ENCODE results near the gene BCL6. TPM values are rescaled to one million over a fixed set of nuclear protein-coding genes. Genes with fewer than 3 reads are reported as not detected.

BCL6 gene
- total RNA-seq, 1 donor from 2014 or later: 47.7 TPM

DNA sequence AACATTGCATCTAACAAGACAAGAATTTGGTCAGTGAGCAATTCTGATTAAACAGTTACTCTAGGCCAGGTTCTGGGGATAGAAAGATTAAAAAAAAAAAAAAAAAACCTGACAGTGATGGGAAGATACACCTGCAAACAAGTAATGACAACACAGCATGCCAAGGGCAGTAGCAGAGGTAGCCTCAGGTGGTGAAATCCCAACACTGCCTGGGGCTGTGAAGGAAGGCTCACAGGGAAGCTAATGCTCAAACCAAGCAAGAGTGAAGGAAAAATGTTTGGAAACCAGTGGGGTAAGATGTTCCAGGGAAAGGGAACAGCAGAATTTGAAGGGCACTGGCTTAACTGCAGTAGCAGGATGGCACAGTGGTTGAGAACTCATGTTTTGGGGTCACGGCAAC lies 51.8 kb downstream of the BCL6 start:
- Histone ChIP-seq H3K4me1 (peaks cover 9% of the 10 kb centered on the region), H3K27ac (replicated peaks) (no peak overlapping the region), H3K4me3 (no peak overlapping the region), H3K9me3 (replicated peaks) (no peaks in the 10 kb centered on the region), H3K27me3 (ENCODE audit: low read depth) (peaks cover 5% of the 10 kb centered on the region), H3K36me3 (no peaks in the 10 kb centered on the region)
- no peak for DNase-seq
- TF ChIP-seq, protein P1, sequence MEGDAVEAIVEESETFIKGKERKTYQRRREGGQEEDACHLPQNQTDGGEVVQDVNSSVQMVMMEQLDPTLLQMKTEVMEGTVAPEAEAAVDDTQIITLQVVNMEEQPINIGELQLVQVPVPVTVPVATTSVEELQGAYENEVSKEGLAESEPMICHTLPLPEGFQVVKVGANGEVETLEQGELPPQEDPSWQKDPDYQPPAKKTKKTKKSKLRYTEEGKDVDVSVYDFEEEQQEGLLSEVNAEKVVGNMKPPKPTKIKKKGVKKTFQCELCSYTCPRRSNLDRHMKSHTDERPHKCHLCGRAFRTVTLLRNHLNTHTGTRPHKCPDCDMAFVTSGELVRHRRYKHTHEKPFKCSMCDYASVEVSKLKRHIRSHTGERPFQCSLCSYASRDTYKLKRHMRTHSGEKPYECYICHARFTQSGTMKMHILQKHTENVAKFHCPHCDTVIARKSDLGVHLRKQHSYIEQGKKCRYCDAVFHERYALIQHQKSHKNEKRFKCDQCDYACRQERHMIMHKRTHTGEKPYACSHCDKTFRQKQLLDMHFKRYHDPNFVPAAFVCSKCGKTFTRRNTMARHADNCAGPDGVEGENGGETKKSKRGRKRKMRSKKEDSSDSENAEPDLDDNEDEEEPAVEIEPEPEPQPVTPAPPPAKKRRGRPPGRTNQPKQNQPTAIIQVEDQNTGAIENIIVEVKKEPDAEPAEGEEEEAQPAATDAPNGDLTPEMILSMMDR (IDR thresholded peaks at IDR 0.05; ENCODE audit: borderline replicate concordance): no peak
- intact Hi-C loops (cut with micrococcal nuclease): no loop called here

DNA sequence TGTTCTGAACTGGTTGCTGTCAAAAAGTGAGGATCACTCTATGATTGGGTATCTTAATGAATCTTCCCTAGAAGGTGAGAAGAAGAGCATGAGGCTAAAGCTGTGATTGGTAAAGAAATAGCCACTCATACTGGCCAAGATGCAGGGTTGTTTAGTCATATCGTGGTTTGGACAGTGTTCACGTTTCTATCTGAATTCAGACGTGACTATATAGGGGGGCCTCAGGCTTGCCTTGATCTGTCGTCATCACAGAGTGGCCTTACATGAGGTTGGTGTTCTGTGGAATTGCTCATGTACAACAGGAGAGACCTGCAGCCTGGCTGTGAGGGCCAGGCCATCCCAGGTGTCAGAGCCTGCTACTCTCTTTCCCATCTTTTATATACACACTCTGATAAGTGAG lies 55.3 kb downstream of the BCL6 start:
- no peak overlapping the region for H3K4me3 ChIP-seq
- TF ChIP-seq, protein P1 (IDR thresholded peaks at IDR 0.05; ENCODE audit: borderline replicate concordance): no peak
- DNase-seq: no peak
- no peak overlapping the region for H3K27ac ChIP-seq (replicated peaks)
- peaks cover 21% of the 10 kb centered on the region for H3K9me3 ChIP-seq (replicated peaks)
- H3K36me3 ChIP-seq: no peaks in the 10 kb centered on the region
- intact Hi-C loops (cut with micrococcal nuclease): no loop called here
- H3K4me1 ChIP-seq: no peaks in the 10 kb centered on the region
- H3K27me3 ChIP-seq (ENCODE audit: low read depth): peaks cover 17% of the 10 kb centered on the region

DNA sequence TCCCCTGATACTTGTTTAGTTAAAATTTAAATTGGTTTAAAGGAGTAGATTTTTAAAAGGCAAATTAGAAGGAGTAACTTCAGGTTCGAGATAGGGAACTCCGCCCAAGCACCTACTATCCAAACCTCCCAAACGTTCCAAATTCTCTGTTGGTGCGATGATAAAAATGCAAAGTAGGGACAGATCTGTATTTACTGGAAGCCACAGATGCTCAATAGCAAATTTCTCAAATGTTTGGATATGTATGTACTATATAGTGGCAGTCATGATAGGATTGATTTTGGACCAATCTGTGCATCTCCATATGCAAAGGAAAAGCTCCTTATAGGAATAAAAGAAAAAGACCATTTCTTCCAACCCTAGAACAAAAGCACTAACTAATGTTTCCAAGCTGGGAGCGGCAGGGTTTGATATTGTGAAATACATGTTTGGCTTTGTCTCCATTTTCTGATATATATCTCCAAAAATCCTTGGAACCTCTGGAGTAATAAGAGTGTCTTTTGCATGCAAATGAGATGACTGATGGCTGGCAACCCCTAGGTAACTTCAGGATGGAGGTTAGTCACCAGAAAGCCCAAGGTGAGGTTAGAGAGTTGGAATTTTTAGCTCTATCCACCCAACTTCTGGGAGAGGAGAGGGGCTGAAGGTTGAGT lies 58.5 kb downstream of the BCL6 start:
- TF ChIP-seq, protein P1 (IDR thresholded peaks at IDR 0.05; ENCODE audit: borderline replicate concordance): no peak
- Histone ChIP-seq H3K27me3 (ENCODE audit: low read depth) (peaks cover 17% of the 10 kb centered on the region), H3K4me1 (no peaks in the 10 kb centered on the region), H3K27ac (replicated peaks) (no peak overlapping the region), H3K4me3 (no peak overlapping the region), H3K9me3 (replicated peaks) (peaks cover 26% of the 10 kb centered on the region), H3K36me3 (no peaks in the 10 kb centered on the region)
- intact Hi-C loops (cut with micrococcal nuclease): no loop called here
- no peak for DNase-seq

DNA sequence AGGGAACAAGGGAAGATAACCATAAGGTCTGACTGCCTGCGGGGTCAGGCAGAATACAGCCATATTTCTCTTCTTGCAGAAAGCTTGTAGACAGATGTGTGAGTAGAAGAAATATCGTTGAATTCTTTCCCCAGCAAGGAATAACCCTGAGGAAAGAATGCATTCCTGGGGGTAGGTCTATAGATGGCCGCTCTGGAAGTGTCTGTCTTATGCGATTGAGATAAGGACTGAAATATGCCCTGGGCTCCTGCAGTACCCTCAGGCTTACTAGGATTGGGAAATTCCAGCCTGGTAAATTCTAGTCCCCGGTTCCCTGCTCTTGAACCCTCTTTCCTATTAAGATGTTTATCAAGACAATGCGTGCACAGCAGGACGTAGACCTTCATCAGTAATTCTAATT lies 59.3 kb downstream of the BCL6 start:
- Histone ChIP-seq H3K27ac (replicated peaks) (no peak overlapping the region), H3K4me1 (no peaks in the 10 kb centered on the region), H3K36me3 (no peaks in the 10 kb centered on the region), H3K9me3 (replicated peaks) (peaks cover 26% of the 10 kb centered on the region), H3K27me3 (ENCODE audit: low read depth) (peaks cover 17% of the 10 kb centered on the region), H3K4me3 (no peak overlapping the region)
- intact Hi-C loops (cut with micrococcal nuclease): no loop called here
- no peak for DNase-seq
- TF ChIP-seq, protein P1 (IDR thresholded peaks at IDR 0.05; ENCODE audit: borderline replicate concordance): no peak

DNA sequence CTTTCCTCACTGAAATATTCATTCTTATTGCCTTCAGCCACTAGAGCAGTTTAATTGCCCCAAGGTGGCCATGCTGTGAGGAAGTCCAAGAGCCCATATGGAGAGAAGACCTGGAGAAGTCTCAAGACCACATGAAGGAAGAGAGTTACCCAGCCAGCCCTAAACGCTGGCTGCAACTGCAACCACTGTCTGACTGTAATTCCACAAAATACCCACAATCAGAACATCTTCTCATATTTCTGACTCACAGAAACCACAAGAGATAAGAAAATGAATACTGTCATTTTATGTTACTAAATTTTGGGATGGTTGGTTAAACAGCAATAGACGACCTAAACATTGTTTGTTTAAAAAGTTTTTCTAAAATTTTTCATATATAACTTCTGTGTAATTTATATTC lies 60.4 kb downstream of the BCL6 start:
- Histone ChIP-seq H3K27me3 (ENCODE audit: low read depth) (peaks cover 25% of the 10 kb centered on the region), H3K36me3 (no peaks in the 10 kb centered on the region), H3K4me1 (no peaks in the 10 kb centered on the region), H3K9me3 (replicated peaks) (peaks cover 26% of the 10 kb centered on the region), H3K4me3 (no peak overlapping the region), H3K27ac (replicated peaks) (no peak overlapping the region)
- TF ChIP-seq, protein P1 (IDR thresholded peaks at IDR 0.05; ENCODE audit: borderline replicate concordance): no peak
- no peak for DNase-seq
- intact Hi-C loops (cut with micrococcal nuclease): no loop called here
